Occipital lobe (tissue), 2 donors: Measurements from ENCODE around the gene ABCC2. TPM values are rescaled to one million over a fixed set of nuclear protein-coding genes. Genes with fewer than 3 reads are reported as not detected.
"Not testable (repeated sequence)": the region's sequence is repeated elsewhere in the genome, so short reads cannot be mapped to it uniquely, and the experiment has no call there.

Experiments used
- DNase-seq: peaks from one replicate; lab custom pipeline; 2025; lab: John Stamatoyannopoulos, UW
- total RNA-seq: library from RNA; depleted of rRNA; stranded (reverse); fragments of >200 nt; gene quantifications from one replicate; pipeline ENCODE4 v1.2.3, GENCODE V29; 2014

Gene ABCC2
- total RNA-seq, 1 donor from 2014 or later: 0.16 TPM

DNA sequence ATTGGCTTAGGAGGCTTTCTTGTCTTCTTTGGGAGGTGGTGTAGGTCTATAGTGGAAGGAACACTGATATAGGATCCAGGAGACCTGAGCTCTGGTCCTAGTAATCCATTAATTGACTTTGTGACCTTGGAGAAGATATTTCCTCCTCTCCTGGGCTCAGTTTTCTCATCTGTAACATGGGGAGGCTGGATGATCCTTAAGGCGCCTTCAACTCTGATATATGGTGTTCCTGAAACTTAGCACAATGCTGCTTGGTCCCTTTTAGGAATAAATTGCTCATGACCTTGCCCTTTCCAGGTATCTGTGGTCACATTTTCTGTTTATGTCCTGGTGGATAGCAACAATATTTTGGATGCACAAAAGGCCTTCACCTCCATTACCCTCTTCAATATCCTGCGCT is 25.3 kb downstream of the ABCC2 start:
- DNase-seq: no peak

DNA sequence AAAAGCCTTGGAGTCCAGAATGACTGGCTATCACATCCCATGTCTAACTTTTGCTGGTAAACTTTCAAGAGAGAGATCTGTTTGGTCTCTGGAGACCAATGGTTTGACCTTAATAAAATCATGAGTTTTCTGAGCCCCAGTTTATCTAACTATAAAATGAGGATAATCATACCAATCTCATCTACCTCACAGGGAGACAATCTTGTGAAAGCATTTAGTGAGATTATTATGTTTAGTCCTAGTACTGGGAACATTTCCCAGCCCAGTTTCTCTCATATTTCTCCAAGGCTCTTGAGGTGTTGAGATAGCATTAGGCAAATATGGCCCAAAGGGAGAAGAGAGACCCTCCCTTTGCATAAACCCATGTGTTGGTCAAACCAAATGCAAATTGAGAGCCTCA is 25.8 kb downstream of the ABCC2 start:
- no peak for DNase-seq

DNA sequence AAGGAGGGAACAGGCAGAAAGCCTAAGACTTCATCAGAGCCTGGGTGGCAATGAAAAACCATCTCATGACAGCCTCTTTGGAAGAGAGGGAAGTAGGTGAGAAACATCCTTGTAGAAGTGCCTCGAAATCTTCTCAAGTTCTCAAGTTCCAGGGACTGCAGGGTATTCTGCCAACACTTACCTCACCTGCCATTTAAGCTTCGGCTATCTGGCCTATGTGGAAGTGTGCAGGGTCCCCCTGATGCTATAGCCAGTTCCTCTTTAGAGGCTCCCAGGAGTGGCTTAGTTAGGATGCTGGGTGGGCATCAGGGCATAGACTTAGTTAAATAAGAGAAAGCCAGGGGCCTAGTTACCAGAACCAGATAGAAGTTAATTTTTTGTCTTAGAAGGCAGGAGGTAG is 27.0 kb downstream of the ABCC2 start:
- DNase-seq: no peak

DNA sequence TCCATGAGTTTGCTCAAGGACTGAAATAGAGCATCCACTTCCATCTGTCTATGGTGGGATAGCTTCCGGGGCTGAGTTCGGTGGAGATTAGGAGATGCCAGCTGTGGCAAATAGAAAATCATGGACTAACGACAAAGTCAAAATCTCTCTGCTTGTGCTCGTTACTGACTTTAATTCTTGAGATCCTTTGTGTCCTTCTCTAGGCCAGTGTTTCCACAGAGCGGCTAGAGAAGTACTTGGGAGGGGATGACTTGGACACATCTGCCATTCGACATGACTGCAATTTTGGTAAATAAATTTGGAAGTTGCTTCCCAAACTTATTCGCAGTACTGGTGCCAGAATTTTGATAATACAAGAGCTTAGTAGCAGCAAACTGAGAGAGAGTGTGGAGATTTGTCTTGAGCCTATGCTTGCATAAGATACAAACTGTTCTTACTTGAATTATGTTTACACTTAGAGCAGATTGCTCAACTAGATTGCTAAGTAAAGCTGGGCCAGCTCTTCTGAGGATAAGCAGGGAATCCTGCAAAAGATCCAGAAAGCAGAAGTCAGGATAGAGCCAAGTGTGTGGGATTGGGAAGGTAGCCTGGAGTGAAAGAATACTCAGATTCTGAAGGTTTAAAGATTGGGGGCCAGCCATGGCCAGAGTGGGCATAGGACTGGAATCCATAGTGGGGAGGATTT is 27.6 kb downstream of the ABCC2 start:
- peak; percentile 8 for DNase-seq

DNA sequence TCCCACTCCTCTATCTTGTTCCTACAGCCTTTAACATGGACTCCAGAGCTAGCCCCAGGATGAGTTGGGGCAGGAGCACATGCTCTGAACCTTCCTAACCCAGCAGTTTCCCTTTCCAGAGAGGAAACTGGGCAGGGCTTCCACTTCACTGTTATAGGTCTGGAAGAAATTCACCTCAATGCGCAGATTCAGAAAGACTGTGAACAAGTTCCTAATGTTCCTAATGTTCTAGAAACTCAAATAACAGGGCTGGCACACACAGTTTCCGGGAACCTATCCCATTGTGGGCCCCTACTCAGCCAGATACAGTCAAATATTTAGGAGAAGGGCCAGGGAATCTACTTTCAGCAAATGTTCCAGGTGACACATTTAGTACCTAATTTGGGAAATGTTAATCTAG is 29.7 kb downstream of the ABCC2 start:
- no peak for DNase-seq

DNA sequence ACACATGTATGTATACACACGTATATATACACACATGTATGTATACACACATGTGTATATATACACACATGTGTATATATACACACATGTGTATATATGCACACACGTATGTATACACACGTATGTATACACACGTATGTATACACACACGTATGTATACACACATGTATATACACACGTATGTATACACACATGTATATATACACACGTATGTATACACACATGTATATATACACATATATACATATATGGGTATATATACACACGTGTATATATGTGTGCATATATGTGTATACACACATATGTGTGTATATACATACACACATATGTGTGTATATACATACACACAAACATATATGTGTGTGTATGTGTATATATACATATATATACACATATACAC is 31.7 kb downstream of the ABCC2 start:
- no peak for DNase-seq

DNA sequence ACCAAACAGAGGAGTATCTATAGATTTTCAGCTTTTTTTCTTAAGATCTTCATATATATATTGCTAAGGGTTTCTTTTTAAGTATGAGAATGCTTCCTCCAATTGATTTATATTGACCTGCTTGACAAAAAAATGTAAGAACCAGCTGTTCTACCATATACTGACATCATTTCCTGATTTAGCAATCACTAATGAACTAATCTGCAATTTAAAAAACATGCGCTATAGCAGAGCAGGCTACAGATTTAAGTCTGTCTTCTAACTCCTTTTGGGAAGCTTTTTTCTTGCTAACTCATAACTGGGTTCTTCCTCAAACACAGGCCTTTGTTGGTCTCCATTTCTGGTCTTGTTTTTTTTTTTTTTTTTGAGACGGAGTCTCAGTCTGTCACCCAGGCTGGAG is 33.2 kb downstream of the ABCC2 start:
- no peak for DNase-seq

DNA sequence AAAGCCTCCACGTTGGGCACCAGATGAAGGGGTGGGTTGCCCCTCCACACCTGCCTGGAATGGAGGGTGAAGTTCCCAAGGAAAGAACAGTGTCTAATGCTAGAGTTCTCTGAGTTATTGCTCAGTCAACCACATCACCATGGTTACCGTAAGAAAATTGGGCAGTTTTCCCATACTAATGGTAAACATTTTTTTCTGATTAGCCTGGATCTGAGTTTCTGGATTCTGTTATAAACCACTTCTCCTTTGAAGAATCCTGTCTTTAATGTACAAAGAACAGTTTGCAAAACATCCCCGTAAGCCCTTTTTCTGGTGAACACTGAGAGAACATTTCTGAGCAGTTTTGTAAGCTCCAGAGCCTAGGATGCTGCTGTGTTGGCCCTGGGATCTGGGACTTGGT is 45.5 kb downstream of the ABCC2 start:
- no peak for DNase-seq

DNA sequence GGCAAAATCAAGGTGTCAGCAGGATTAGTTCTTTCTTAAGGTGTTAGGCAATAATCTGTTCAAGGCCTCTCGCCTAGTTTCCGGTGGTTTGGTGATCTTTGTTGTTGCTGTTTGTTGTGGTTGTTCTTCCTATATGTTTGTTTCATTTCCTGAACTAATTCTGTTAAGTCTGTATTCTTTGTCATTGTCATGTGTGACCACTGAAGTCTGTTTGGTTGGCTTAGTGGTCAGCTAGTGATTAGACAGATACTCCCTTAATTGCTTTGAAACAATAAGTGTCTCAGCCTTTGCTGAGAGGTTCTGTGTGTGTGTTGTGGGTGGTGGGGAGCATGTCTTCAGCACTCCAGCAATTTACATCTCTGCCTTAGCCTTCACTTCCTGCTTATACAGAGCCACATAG is 46.0 kb downstream of the ABCC2 start:
- no peak for DNase-seq

DNA sequence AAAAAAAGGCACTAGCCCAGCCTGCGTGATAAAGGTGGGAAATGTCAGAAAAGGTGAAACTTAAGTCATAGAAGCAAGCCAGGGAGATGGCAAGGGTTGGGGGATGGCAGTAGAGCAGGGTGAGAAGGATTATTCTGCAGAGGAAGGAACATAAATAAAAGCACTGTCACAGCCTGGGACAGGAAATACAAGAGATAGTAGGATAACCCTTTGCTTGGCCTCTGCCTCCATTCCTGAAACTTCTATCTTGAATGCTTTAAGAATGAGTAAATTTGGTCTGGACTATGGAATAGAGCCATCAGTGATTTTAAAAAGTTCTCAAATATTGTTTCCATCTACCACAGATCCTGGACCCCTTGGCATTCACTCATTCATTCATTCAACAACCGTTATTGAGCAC is 50.0 kb downstream of the ABCC2 start:
- DNase-seq: no peak

DNA sequence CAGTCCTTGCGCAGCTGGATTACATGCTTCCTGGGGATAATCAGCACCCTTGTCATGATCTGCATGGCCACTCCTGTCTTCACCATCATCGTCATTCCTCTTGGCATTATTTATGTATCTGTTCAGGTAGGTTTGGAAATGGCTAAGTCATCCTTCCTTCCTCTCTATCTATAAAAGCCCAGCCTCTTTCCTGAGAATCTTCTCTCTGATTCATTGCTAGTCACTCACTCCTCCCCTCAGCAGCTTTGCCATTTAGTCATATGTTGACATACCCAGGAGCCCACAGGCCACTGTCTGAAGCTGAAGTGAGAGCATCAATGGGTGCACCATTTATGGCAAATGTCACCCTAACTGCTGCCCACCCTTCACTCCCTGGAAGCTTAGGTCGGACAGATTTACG is 52.0 kb downstream of the ABCC2 start:
- DNase-seq: no peak

DNA sequence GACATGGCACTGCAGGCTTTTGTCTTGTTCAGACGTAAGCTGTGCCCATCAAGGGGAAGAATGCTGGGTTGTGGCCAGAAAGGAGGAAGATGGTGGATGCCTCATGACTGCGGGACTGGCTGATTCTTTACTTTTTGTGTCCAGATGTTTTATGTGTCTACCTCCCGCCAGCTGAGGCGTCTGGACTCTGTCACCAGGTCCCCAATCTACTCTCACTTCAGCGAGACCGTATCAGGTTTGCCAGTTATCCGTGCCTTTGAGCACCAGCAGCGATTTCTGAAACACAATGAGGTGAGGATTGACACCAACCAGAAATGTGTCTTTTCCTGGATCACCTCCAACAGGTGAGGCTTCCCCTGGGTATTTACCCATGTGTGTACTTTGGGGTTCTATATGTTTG is 53.5 kb downstream of the ABCC2 start:
- no peak for DNase-seq

DNA sequence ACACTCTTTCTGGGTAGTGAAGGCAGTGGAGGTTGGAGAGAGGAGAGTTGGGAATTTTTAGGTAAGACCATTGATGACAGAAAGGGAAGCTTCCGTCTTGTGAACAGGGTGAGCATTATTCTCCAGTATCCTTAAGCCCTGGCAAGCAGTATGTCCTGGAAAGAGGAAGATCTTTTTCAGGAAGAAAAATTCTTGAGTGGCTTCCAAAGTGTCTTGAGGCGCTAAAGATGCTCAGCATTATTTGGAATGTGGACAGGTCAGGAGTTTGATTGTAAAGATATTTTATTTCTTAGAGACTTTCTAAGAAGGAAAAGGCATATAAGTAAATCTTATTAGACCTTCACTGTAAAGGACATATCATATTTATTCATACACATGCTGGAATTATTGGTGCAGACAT is 54.3 kb downstream of the ABCC2 start:
- DNase-seq: no peak

DNA sequence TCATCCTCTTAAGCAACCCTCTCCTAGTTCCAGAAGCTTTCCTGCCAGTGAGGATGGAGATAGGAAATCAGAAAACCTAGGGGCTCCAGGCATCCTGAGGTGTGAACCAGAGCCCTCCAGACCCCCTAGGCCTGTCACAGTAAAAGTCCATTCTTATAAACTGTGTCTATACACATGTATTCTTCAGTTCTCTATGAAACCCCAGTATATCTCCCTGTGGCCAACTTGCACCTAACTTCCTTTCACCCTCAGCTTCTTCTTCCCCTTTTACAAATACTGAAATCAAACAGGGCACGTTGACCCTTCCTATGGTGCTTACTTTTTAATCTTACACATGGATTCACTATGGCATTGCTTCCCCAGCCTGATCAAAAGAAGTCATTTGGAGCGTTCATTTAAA is 58.4 kb downstream of the ABCC2 start:
- DNase-seq: not testable (repeated sequence)

DNA sequence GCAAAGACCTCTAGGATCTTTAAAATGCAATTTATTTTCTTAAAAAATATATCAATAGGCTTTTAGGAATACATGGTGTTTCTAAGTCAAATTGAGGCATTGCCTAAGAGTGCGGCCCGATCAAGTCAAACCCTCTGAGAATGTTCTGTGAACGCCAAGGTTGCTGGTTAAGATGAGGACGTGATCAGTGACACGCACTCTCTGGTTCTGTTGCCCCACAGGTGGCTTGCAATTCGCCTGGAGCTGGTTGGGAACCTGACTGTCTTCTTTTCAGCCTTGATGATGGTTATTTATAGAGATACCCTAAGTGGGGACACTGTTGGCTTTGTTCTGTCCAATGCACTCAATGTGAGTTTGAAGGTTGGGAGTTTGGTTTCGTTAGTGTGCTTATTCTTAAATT is 59.3 kb downstream of the ABCC2 start:
- no peak for DNase-seq

DNA sequence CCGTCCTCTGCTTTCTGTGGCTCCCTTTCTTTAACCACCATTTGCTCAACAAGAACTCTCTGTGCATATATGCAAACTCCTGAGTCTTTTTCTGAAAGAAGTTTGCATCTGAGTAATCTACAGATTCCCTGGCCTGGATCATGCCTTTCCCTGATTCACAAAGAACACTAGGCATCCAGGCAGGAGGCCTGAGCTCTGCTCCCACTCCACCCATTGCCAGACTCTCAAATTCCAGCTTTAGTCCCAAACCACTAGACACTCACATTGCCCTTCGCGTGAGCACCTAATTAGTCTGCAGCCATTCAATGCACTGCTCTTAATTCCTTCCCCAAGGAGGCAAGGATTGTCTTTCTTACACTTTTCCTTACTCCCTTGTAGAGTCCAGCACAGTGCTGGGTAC is 60.9 kb downstream of the ABCC2 start:
- no peak for DNase-seq

DNA sequence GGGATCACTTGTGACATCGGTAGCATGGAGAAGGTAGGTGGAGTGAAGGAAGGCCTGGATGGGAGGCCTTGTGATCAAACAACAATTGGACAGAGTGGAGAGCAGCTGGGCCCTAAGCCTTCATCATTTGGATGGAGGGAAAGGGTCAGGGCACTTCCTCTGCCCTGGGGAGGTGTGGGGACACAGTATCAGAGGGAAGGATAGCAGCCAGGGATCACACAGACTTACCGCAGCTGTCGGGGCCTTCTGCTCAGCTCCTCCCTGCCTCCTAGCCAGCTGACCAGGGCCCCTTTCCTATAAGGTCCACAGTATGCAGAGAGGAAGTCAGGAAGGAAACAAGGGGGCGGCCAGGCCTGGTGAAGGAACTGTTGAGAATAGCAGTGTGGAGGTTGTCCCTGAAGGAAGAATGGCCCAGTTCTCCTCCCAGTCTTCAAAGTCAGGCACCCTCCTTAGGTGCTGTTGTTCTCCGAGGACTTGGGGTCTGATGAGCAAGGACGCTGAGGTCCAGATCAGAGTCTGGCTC is 62.1 kb downstream of the ABCC2 start:
- no peak for DNase-seq

DNA sequence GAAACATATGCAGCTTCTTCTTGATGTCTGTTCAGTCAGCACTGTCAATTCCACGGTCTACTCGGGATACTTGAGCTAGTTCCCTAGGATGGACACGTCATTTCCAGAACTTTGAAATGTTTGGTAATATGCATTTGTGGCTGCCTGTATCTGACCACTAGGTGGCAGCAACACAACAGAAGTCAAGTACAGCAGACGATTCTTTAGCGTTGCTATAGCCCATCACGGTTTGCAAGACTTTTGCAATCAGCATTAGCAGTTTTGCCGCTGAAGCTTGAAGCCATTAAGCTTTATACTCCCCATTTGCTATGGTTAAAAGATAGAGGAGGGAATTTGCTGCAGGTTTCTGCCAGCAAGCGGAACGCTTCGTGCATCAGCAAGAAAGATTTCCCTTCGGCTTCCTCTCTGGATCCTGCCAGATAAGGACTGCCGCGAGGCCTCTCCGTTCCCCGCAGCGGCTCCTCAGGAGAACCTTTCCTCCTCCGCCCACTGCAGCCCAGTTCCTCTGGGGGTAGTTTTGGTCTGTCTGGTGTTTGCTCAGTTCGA is 63.5 kb downstream of the ABCC2 start:
- DNase-seq: peak; percentile 63

DNA sequence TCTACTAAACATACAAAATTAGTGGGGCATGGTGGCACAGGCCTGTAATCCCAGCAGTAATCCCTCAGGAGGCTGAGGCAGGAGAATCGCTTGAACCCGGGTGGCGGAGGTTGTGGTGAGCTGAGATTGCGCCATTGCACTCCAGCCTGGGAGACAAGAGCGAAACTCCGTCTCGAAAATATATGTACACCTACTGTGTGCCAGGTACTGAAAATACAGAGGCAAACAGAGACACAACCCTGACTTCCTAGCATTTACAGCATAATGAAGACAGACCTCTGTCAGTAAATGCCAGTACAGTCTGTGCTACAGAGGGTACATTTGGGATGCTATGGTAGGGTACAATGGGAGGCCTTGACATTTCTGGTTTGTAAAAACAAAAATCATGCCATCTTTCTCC is 66.6 kb downstream of the ABCC2 start:
- no peak for DNase-seq

DNA sequence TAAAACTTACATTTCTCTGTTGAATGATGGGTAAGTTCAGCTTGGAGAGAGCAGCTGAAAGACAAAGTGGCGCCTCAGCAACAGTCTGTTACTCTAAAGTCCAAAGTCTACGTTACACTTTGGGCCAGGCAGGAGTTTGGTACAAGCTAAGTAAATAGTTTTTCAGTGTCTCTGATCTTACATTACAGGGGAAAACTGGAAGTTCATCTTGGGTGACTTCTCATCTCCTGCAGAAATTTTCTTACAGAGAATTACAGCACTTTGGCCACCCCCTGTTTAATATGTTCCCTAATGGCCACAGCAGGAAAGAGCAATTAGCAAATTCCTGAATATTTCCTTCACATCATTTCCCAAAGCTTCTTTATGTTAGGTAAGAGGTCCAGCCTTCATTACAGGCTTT is 67.1 kb downstream of the ABCC2 start:
- DNase-seq: no peak

DNA sequence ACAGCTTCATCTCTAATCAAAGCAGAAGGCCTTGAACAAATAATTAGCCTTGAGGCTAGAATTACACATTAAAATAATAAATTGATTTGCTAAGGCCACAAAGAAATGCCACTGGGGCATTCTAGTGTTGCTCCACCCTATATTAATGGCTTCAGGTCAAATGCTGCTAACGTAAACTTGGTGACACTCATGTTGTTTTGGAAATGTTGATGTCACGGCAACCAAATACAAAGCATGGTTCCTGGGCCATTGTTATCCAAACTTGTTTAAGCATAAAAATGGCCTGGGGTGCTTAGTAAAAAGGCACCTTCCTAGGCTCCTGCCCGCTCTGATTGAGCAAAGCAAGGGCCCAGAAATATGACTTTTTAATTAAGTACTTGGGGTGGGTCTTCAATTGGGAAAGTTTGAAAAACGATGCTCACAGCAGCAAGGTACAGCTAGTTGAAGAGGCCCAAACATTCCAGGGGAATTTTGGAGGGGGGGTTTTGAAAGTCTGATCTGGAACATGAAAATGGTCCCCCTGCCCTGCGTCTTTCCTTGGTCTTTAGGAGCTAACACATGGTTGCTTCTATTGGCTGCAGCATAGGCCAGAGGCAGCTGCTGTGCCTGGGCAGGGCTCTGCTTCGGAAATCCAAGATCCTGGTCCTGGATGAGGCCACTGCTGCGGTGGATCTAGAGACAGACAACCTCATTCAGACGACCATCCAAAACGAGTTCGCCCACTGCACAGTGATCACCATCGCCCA is 67.8 kb downstream of the ABCC2 start:
- no peak for DNase-seq

DNA sequence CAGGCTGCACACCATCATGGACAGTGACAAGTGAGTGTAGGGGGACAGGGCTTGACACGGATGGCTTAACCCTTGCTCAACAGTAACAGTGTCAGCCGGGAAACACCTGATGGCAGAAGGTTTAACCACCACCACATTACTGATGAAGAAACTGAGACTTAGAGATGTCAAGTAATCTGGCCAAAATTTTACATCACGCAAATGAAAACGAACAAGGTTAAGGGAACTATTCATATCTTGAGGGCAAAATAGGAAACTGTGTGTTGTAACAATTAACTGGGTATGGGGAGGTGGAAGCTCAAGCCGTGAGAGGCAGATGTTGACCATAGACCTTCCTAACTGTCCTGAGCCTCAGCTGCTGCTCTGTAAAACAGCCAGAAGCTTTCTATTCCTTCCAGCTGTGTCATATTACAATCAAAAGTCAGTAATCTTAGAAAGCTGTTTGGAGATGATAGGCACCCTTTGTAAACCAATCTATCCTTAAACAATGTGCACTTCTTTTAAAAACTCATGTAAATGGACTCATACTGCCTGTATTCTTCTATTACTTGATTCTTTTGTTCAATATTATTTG is 68.4 kb downstream of the ABCC2 start:
- DNase-seq: no peak

DNA sequence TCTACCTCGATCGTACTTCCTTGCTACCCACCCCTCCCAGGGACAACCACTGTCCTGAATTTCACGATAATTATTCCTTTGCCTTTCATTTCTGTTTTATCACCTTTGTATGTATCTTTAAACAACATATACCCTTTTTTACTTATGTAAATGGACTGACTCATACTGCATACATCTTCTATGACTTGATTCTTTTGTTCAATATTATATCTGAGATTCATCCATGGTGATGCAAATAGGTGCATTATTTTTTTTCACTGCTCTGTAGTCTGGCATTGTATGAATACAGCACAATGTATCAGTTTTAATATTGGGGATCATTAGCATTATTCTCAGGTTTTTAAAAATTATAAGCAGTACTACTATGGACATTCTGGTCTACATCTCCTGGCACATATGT is 69.4 kb downstream of the ABCC2 start:
- no peak for DNase-seq
